ENCODE measurements around the gene NEO1.

Gene NEO1

GRCh38 chr15:73024168-73024567 lies 28.1 kb upstream of the NEO1 start:
- H3F3A ChIP-seq (ENCODE audit: insufficient read depth, low read length): no peaks in the 10 kb centered on the region
- H3K36me3 ChIP-seq (replicated peaks; ENCODE audit: insufficient read depth, low read length): no peaks in the 10 kb centered on the region
- H3K27me3 ChIP-seq (replicated peaks; ENCODE audit: insufficient read depth, low read length): no peaks in the 10 kb centered on the region
- H3K4me2 ChIP-seq (ENCODE audit: low read depth, low read length): no peak overlapping the region
- H3K4me1 ChIP-seq (ENCODE audit: low read length): peaks cover 12% of the 10 kb centered on the region
- H3K4me3 ChIP-seq (ENCODE audit: low read length): no peak overlapping the region
- no peak overlapping the region for H2AFZ ChIP-seq (ENCODE audit: low read length)
- H3K9ac ChIP-seq (ENCODE audit: low read length): no peak overlapping the region
- no peak for DNase-seq
- H3K79me2 ChIP-seq (ENCODE audit: low read length): no peaks in the 10 kb centered on the region
- no peak overlapping the region for H3K27ac ChIP-seq (ENCODE audit: low read length)
- no peaks in the 10 kb centered on the region for H3K9me3 ChIP-seq (replicated peaks; ENCODE audit: insufficient read depth, low read length)
- TF ChIP-seq EZH2 (optimal IDR thresholded peaks at IDR 0.05; ENCODE audit: low read depth, low read length): no peak
- no peak for TF ChIP-seq EZH2phosphoT487 (IDR thresholded peaks at IDR 0.05; ENCODE audit: low read length)
- no peak for TF ChIP-seq CTCF (IDR thresholded peaks at IDR 0.05; ENCODE audit: low read length)
- H4K20me1 ChIP-seq (ENCODE audit: insufficient read depth, low read length): no peaks in the 10 kb centered on the region
- no peaks in the 10 kb centered on the region for H3K9me2 ChIP-seq (replicated peaks; ENCODE audit: insufficient read depth, low read length)

- Histone ChIP-seq H3K27ac (ENCODE audit: low read length) (no peak overlapping the region), H3F3A (ENCODE audit: insufficient read depth, low read length) (no peaks in the 10 kb centered on the region), H3K79me2 (ENCODE audit: low read length) (no peaks in the 10 kb centered on the region), H3K4me2 (ENCODE audit: low read depth, low read length) (no peak overlapping the region), H3K27me3 (replicated peaks; ENCODE audit: insufficient read depth, low read length) (no peaks in the 10 kb centered on the region), H3K9me2 (replicated peaks; ENCODE audit: insufficient read depth, low read length) (no peaks in the 10 kb centered on the region), H3K36me3 (replicated peaks; ENCODE audit: insufficient read depth, low read length) (no peaks in the 10 kb centered on the region), H3K4me3 (ENCODE audit: low read length) (no peak overlapping the region), H3K9ac (ENCODE audit: low read length) (no peak overlapping the region), H3K4me1 (ENCODE audit: low read length) (peaks cover 20% of the 10 kb centered on the region), H4K20me1 (ENCODE audit: insufficient read depth, low read length) (no peaks in the 10 kb centered on the region), H3K9me3 (replicated peaks; ENCODE audit: insufficient read depth, low read length) (no peaks in the 10 kb centered on the region), H2AFZ (ENCODE audit: low read length) (no peak overlapping the region)
- TF ChIP-seq EZH2phosphoT487 (IDR thresholded peaks at IDR 0.05; ENCODE audit: low read length): no peak
- no peak for TF ChIP-seq CTCF (IDR thresholded peaks at IDR 0.05; ENCODE audit: low read length)
- no peak for TF ChIP-seq EZH2 (optimal IDR thresholded peaks at IDR 0.05; ENCODE audit: low read depth, low read length)
- no peak for DNase-seq
Measured at GRCh38 chr15:73026511-73027054, 25.7 kb upstream of the NEO1 start.

GRCh38 chr15:73028031-73028430 lies 24.2 kb upstream of the NEO1 start:
- TF ChIP-seq EZH2 (optimal IDR thresholded peaks at IDR 0.05; ENCODE audit: low read depth, low read length) (no peak), CTCF (IDR thresholded peaks at IDR 0.05; ENCODE audit: low read length) (no peak)
- H2AFZ ChIP-seq (ENCODE audit: low read length): no peak overlapping the region
- H3F3A ChIP-seq (ENCODE audit: insufficient read depth, low read length): no peaks in the 10 kb centered on the region

More at GRCh38 chr15:73028031-73028430, 24.2 kb upstream of the NEO1 start:
- no peaks in the 10 kb centered on the region for H3K36me3 ChIP-seq (replicated peaks; ENCODE audit: insufficient read depth, low read length)
- peaks cover 20% of the 10 kb centered on the region for H3K4me1 ChIP-seq (ENCODE audit: low read length)
- H3K79me2 ChIP-seq (ENCODE audit: low read length): no peaks in the 10 kb centered on the region
- H3K27ac ChIP-seq (ENCODE audit: low read length): no peak overlapping the region
- H3K4me3 ChIP-seq (ENCODE audit: low read length): no peak overlapping the region
- H3K27me3 ChIP-seq (replicated peaks; ENCODE audit: insufficient read depth, low read length): no peaks in the 10 kb centered on the region
- H4K20me1 ChIP-seq (ENCODE audit: insufficient read depth, low read length): no peaks in the 10 kb centered on the region
- no peaks in the 10 kb centered on the region for H3K9me2 ChIP-seq (replicated peaks; ENCODE audit: insufficient read depth, low read length)
- no peak overlapping the region for H3K4me2 ChIP-seq (ENCODE audit: low read depth, low read length)
- DNase-seq: no peak
- H3K9ac ChIP-seq (ENCODE audit: low read length): no peak overlapping the region
- no peaks in the 10 kb centered on the region for H3K9me3 ChIP-seq (replicated peaks; ENCODE audit: insufficient read depth, low read length)
